ENCODE results near the gene PPP3R1.

Gene PPP3R1

DNA sequence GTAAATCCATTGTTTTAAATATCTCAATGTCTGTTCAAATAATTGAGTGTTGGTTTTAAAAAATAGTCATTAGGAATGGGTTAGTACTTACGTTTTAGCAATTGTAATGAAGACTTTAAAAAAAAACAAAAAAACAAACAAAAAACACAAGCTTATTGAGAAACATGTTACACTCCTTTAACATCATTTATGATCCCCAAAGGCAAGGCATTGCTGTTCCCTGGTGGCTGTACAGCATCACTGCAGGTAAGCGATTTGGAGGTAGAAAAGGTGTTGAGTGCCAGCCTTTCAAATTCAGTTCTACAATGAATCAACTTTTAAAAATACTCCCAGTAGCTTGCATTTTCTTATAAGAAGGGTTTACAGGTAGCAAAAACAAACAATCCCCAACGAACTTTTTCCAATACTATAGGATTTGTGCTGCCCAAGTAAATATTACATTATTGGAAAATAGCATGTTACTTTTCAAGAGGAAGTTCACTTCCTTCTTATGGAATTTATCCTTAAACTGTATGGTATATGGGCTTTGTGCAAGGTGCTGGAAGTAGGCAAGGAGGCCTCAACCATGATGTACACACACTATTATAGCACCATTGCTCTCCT, 39.9 kb upstream of the PPP3R1 start:
- TF ChIP-seq EZH2 (IDR thresholded peaks at IDR 0.05; ENCODE audit: borderline replicate concordance, low read length): no peak
- TF ChIP-seq, protein P1, sequence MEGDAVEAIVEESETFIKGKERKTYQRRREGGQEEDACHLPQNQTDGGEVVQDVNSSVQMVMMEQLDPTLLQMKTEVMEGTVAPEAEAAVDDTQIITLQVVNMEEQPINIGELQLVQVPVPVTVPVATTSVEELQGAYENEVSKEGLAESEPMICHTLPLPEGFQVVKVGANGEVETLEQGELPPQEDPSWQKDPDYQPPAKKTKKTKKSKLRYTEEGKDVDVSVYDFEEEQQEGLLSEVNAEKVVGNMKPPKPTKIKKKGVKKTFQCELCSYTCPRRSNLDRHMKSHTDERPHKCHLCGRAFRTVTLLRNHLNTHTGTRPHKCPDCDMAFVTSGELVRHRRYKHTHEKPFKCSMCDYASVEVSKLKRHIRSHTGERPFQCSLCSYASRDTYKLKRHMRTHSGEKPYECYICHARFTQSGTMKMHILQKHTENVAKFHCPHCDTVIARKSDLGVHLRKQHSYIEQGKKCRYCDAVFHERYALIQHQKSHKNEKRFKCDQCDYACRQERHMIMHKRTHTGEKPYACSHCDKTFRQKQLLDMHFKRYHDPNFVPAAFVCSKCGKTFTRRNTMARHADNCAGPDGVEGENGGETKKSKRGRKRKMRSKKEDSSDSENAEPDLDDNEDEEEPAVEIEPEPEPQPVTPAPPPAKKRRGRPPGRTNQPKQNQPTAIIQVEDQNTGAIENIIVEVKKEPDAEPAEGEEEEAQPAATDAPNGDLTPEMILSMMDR (IDR thresholded peaks at IDR 0.05; ENCODE audit: low read length): peak; percentile 86
- Histone ChIP-seq H3K4me2 (ENCODE audit: low read length) (no peak overlapping the region), H3K9me2 (ENCODE audit: low read depth, low read length) (no peaks in the 10 kb centered on the region), H3K9me3 (ENCODE audit: low read length) (no peaks in the 10 kb centered on the region), H4K20me1 (ENCODE audit: insufficient read depth, low read length) (no peaks in the 10 kb centered on the region), H3K79me2 (ENCODE audit: insufficient read depth, low read length) (no peaks in the 10 kb centered on the region), H3K27ac (ENCODE audit: low read depth, low read length, poor library complexity, severe bottlenecking) (no peak overlapping the region), H2AFZ (ENCODE audit: low read length) (no peak overlapping the region), H3K4me1 (ENCODE audit: insufficient read depth, low read length, severe bottlenecking) (peaks cover 7% of the 10 kb centered on the region), H3K27me3 (ENCODE audit: insufficient read depth, low read length) (no peaks in the 10 kb centered on the region), H3K36me3 (ENCODE audit: insufficient read depth, low read length) (no peaks in the 10 kb centered on the region), H3K9ac (ENCODE audit: low read length) (no peak overlapping the region), H3F3A (ENCODE audit: insufficient read depth, low read length) (no peaks in the 10 kb centered on the region), H3K4me3 (ENCODE audit: low read depth, low read length, poor library complexity, severe bottlenecking) (no peak overlapping the region)

DNA sequence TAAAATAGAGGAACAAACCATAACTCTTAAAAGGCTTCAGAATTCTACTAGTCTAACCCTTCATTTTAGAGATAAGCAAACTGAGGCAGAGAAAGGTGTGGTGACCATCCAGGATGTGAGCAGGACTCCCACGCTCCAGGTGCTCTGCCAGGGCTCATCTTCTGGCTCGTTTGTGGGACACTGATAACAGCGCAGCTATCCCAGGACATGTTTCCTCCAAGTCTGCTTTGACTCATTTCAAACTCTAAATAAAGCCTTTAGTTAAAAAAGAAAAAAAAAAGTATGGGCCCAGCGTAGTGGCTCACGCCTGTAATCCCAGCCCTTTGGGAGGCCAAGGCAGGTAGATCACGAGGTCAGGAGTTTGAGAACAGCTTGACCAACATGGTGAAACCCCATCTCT, 39.0 kb upstream of the PPP3R1 start:
- Histone ChIP-seq H3K4me1 (ENCODE audit: insufficient read depth, low read length, severe bottlenecking) (peaks cover 7% of the 10 kb centered on the region), H3K9ac (ENCODE audit: low read length) (no peak overlapping the region), H3K9me3 (ENCODE audit: low read length) (no peaks in the 10 kb centered on the region), H3F3A (ENCODE audit: insufficient read depth, low read length) (no peaks in the 10 kb centered on the region), H3K9me2 (ENCODE audit: low read depth, low read length) (no peaks in the 10 kb centered on the region), H4K20me1 (ENCODE audit: insufficient read depth, low read length) (no peaks in the 10 kb centered on the region), H3K4me2 (ENCODE audit: low read length) (no peak overlapping the region), H3K4me3 (ENCODE audit: low read depth, low read length, poor library complexity, severe bottlenecking) (no peak overlapping the region), H3K36me3 (ENCODE audit: insufficient read depth, low read length) (no peaks in the 10 kb centered on the region), H2AFZ (ENCODE audit: low read length) (no peak overlapping the region), H3K79me2 (ENCODE audit: insufficient read depth, low read length) (no peaks in the 10 kb centered on the region), H3K27ac (ENCODE audit: low read depth, low read length, poor library complexity, severe bottlenecking) (no peak overlapping the region), H3K27me3 (ENCODE audit: insufficient read depth, low read length) (no peaks in the 10 kb centered on the region)
- no peak for TF ChIP-seq EZH2 (IDR thresholded peaks at IDR 0.05; ENCODE audit: borderline replicate concordance, low read length)
- TF ChIP-seq, protein P1 (IDR thresholded peaks at IDR 0.05; ENCODE audit: low read length): no peak

DNA sequence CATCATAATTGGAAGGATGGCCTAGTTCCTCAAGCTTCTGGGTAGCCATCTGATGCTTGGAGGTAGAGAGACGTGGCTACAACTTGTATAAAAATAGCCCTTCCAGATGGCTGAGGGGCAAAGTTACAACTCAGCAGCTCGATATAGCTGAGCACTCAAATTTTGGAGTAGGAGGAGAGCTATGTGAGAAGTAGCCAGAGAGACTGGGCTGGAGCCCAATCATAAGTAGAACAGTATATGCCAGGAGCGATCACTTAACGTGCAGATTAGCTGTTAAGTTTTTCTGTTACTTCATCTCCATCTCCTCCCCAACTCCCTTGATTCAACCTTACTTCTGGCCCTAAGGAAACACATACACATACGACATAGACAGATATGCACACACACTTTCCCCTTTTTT, 38.6 kb upstream of the PPP3R1 start:
- no peak overlapping the region for H3K4me3 ChIP-seq (ENCODE audit: low read depth, low read length, poor library complexity, severe bottlenecking)
- TF ChIP-seq EZH2 (IDR thresholded peaks at IDR 0.05; ENCODE audit: borderline replicate concordance, low read length): no peak
- TF ChIP-seq, protein P1 (IDR thresholded peaks at IDR 0.05; ENCODE audit: low read length): no peak
- no peaks in the 10 kb centered on the region for H3K36me3 ChIP-seq (ENCODE audit: insufficient read depth, low read length)
- H2AFZ ChIP-seq (ENCODE audit: low read length): no peak overlapping the region
- H3K4me2 ChIP-seq (ENCODE audit: low read length): no peak overlapping the region
- peaks cover 7% of the 10 kb centered on the region for H3K4me1 ChIP-seq (ENCODE audit: insufficient read depth, low read length, severe bottlenecking)
- no peaks in the 10 kb centered on the region for H3K79me2 ChIP-seq (ENCODE audit: insufficient read depth, low read length)
- H3K27ac ChIP-seq (ENCODE audit: low read depth, low read length, poor library complexity, severe bottlenecking): no peak overlapping the region
- no peaks in the 10 kb centered on the region for H3K9me3 ChIP-seq (ENCODE audit: low read length)
- H4K20me1 ChIP-seq (ENCODE audit: insufficient read depth, low read length): no peaks in the 10 kb centered on the region
- no peaks in the 10 kb centered on the region for H3K27me3 ChIP-seq (ENCODE audit: insufficient read depth, low read length)
- H3K9me2 ChIP-seq (ENCODE audit: low read depth, low read length): no peaks in the 10 kb centered on the region
- H3F3A ChIP-seq (ENCODE audit: insufficient read depth, low read length): no peaks in the 10 kb centered on the region
- H3K9ac ChIP-seq (ENCODE audit: low read length): no peak overlapping the region

All from OCI-LY1 (cell line).